Measurements from ENCODE around the gene PPP5C. TPM values are rescaled to one million over a fixed set of nuclear protein-coding genes. Genes with fewer than 3 reads are reported as not detected.
"Not testable (repeated sequence)": the region's sequence is repeated elsewhere in the genome, so short reads cannot be mapped to it uniquely, and the experiment has no call there.

Gene PPP5C
- total RNA-seq, 2 experiments from 2014 or later = 123 to 132 TPM

GRCh38 chr19:46319613-46320012, 27.3 kb upstream of the PPP5C start:
- DNase-seq = no peak
- no peaks in the 10 kb centered on the region for H3K4me1 Mint-ChIP-seq
- H3K4me3 Mint-ChIP-seq = no peak overlapping the region
- H3K27me3 Mint-ChIP-seq = no peaks in the 10 kb centered on the region
- H3K27ac Mint-ChIP-seq = no peak overlapping the region
- H3K9me3 Mint-ChIP-seq = no peaks in the 10 kb centered on the region
- no peaks in the 10 kb centered on the region for H3K36me3 Mint-ChIP-seq

GRCh38 chr19:46320559-46320958, 26.3 kb upstream of the PPP5C start:
- peak overlapping the region; percentile 4 for H3K27ac Mint-ChIP-seq
- H3K4me3 Mint-ChIP-seq = no peak overlapping the region
- no peaks in the 10 kb centered on the region for H3K4me1 Mint-ChIP-seq
- H3K9me3 Mint-ChIP-seq = no peaks in the 10 kb centered on the region
- no peak for DNase-seq
- H3K36me3 Mint-ChIP-seq = no peaks in the 10 kb centered on the region
- H3K27me3 Mint-ChIP-seq = no peaks in the 10 kb centered on the region

- no peaks in the 10 kb centered on the region for H3K36me3 Mint-ChIP-seq
- no peak for DNase-seq
- no peaks in the 10 kb centered on the region for H3K4me1 Mint-ChIP-seq
- no peak overlapping the region for H3K27ac Mint-ChIP-seq
- H3K4me3 Mint-ChIP-seq = no peak overlapping the region
- H3K27me3 Mint-ChIP-seq = no peaks in the 10 kb centered on the region
- peaks cover 7% of the 10 kb centered on the region for H3K9me3 Mint-ChIP-seq
Measured at GRCh38 chr19:46321653-46322052, 25.2 kb upstream of the PPP5C start.

- not testable (repeated sequence) for H3K36me3 Mint-ChIP-seq, H3K27me3 Mint-ChIP-seq, DNase-seq, H3K4me3 Mint-ChIP-seq, H3K4me1 Mint-ChIP-seq, H3K27ac Mint-ChIP-seq
- H3K9me3 Mint-ChIP-seq = peaks cover 16% of the 10 kb centered on the region
Measured at GRCh38 chr19:46323227-46323626, 23.7 kb upstream of the PPP5C start.

GRCh38 chr19:46324277-46324676, 22.6 kb upstream of the PPP5C start:
- H3K36me3 Mint-ChIP-seq = no peaks in the 10 kb centered on the region
- H3K4me1 Mint-ChIP-seq = no peaks in the 10 kb centered on the region
- H3K9me3 Mint-ChIP-seq = peaks cover 23% of the 10 kb centered on the region
- no peak overlapping the region for H3K4me3 Mint-ChIP-seq
- DNase-seq = no peak
- H3K27ac Mint-ChIP-seq = no peak overlapping the region
- H3K27me3 Mint-ChIP-seq = no peaks in the 10 kb centered on the region

- Mint-ChIP-seq H3K36me3 (no peaks in the 10 kb centered on the region), H3K27me3 (peaks cover 4% of the 10 kb centered on the region), H3K9me3 (peaks cover 30% of the 10 kb centered on the region), H3K27ac (no peak overlapping the region), H3K4me1 (no peaks in the 10 kb centered on the region), H3K4me3 (no peak overlapping the region)
- DNase-seq = no peak
Measured at GRCh38 chr19:46326608-46327007, 20.3 kb upstream of the PPP5C start.

GRCh38 chr19:46328079-46328478, 18.8 kb upstream of the PPP5C start:
- DNase-seq = no peak
- no peaks in the 10 kb centered on the region for H3K4me1 Mint-ChIP-seq
- no peak overlapping the region for H3K27ac Mint-ChIP-seq
- no peaks in the 10 kb centered on the region for H3K36me3 Mint-ChIP-seq
- H3K27me3 Mint-ChIP-seq = peaks cover 4% of the 10 kb centered on the region
- H3K4me3 Mint-ChIP-seq = no peak overlapping the region
- peaks cover 30% of the 10 kb centered on the region for H3K9me3 Mint-ChIP-seq

GRCh38 chr19:46330319-46330918, 16.5 kb upstream of the PPP5C start:
- Mint-ChIP-seq H3K9me3 (peaks cover 30% of the 10 kb centered on the region), H3K36me3 (no peaks in the 10 kb centered on the region), H3K27ac (no peak overlapping the region), H3K4me3 (no peak overlapping the region), H3K4me1 (no peaks in the 10 kb centered on the region), H3K27me3 (peaks cover 4% of the 10 kb centered on the region)
- no peak for DNase-seq

GRCh38 chr19:46337487-46337886, 9.4 kb upstream of the PPP5C start:
- no peaks in the 10 kb centered on the region for H3K4me1 Mint-ChIP-seq

GRCh38 chr19:46339446-46339845, 7.4 kb upstream of the PPP5C start:
- Mint-ChIP-seq H3K9me3 (no peaks in the 10 kb centered on the region), H3K27me3 (peaks cover 10% of the 10 kb centered on the region), H3K27ac (no peak overlapping the region), H3K4me1 (no peaks in the 10 kb centered on the region), H3K4me3 (no peak overlapping the region), H3K36me3 (no peaks in the 10 kb centered on the region)
- no peak for DNase-seq

More at GRCh38 chr19:46337487-46337886, 9.4 kb upstream of the PPP5C start:
- Mint-ChIP-seq H3K4me3 (no peak overlapping the region), H3K9me3 (no peaks in the 10 kb centered on the region), H3K36me3 (no peaks in the 10 kb centered on the region), H3K27ac (no peak overlapping the region), H3K27me3 (peaks cover 4% of the 10 kb centered on the region)
- DNase-seq = no peak

GRCh38 chr19:46340051-46340659, 6.7 kb upstream of the PPP5C start:
- DNase-seq = no peak
- H3K4me1 Mint-ChIP-seq = no peaks in the 10 kb centered on the region
- H3K27me3 Mint-ChIP-seq = peaks cover 10% of the 10 kb centered on the region
- no peaks in the 10 kb centered on the region for H3K36me3 Mint-ChIP-seq
- no peak overlapping the region for H3K27ac Mint-ChIP-seq
- H3K4me3 Mint-ChIP-seq = no peak overlapping the region
- H3K9me3 Mint-ChIP-seq = no peaks in the 10 kb centered on the region

GRCh38 chr19:46341937-46342336, 5.0 kb upstream of the PPP5C start:
- no peak overlapping the region for H3K27ac Mint-ChIP-seq
- no peak for DNase-seq
- no peaks in the 10 kb centered on the region for H3K9me3 Mint-ChIP-seq
- H3K4me1 Mint-ChIP-seq = peaks cover 3% of the 10 kb centered on the region
- no peaks in the 10 kb centered on the region for H3K36me3 Mint-ChIP-seq
- H3K27me3 Mint-ChIP-seq = peaks cover 10% of the 10 kb centered on the region
- no peak overlapping the region for H3K4me3 Mint-ChIP-seq

GRCh38 chr19:46344363-46344762, 2.5 kb upstream of the PPP5C start:
- Mint-ChIP-seq H3K9me3 (no peaks in the 10 kb centered on the region), H3K27ac (no peak overlapping the region), H3K36me3 (peaks cover 19% of the 10 kb centered on the region), H3K4me3 (no peak overlapping the region), H3K27me3 (peaks cover 10% of the 10 kb centered on the region), H3K4me1 (peaks cover 19% of the 10 kb centered on the region)
- DNase-seq = no peak

GRCh38 chr19:46345157-46345556, 1.7 kb upstream of the PPP5C start:
- no peaks in the 10 kb centered on the region for H3K9me3 Mint-ChIP-seq
- no peak overlapping the region for H3K27ac Mint-ChIP-seq
- peaks cover 26% of the 10 kb centered on the region for H3K4me1 Mint-ChIP-seq
- DNase-seq = no peak
- H3K4me3 Mint-ChIP-seq = no peak overlapping the region
- peaks cover 9% of the 10 kb centered on the region for H3K27me3 Mint-ChIP-seq
- H3K36me3 Mint-ChIP-seq = peaks cover 27% of the 10 kb centered on the region

GRCh38 chr19:46347572-46347883, 641 bp downstream of the PPP5C start:
- DNase-seq = no peak
- H3K27me3 Mint-ChIP-seq = peaks cover 5% of the 10 kb centered on the region
- H3K9me3 Mint-ChIP-seq = no peaks in the 10 kb centered on the region
- H3K4me3 Mint-ChIP-seq = peak overlapping the region; percentile 94
- H3K27ac Mint-ChIP-seq = peak overlapping the region; percentile 93
- H3K4me1 Mint-ChIP-seq = peaks cover 38% of the 10 kb centered on the region
- H3K36me3 Mint-ChIP-seq = peaks cover 39% of the 10 kb centered on the region

- peak overlapping the region; percentile 94 for H3K4me3 Mint-ChIP-seq
- H3K27me3 Mint-ChIP-seq = peaks cover 5% of the 10 kb centered on the region
- DNase-seq = no peak
- H3K27ac Mint-ChIP-seq = peak overlapping the region; percentile 93
- H3K36me3 Mint-ChIP-seq = peaks cover 39% of the 10 kb centered on the region
- no peaks in the 10 kb centered on the region for H3K9me3 Mint-ChIP-seq
- peaks cover 38% of the 10 kb centered on the region for H3K4me1 Mint-ChIP-seq
Measured at GRCh38 chr19:46347985-46348384, 1.1 kb downstream of the PPP5C start.
